Astrocyte (in vitro differentiated cells and primary cell): Measurements from ENCODE around the gene ULBP1. TPM values are rescaled to one million over a fixed set of nuclear protein-coding genes. Genes with fewer than 3 reads are reported as not detected.

Source experiments
- DNase-seq: peaks from one replicate; pipeline ENCODE4 v3.0.0-alpha.2; 2010; ENCODE audit warnings: low read depth
- FAIRE-seq: peaks from 2 replicates; lab custom pipeline; 2011; peaks lifted over from hg19 to GRCh38; lab: Jason Lieb, UNC
- H2AFZ ChIP-seq: 2 replicates; pipeline ENCODE4 v1.6.0; 2012; ENCODE audit warnings: low read depth, low read length, inconsistent platforms
- H3K27ac ChIP-seq: 2 replicates; pipeline ENCODE4 v1.5.1; 2011; ENCODE audit warnings: low read depth, low read length, inconsistent platforms
- H3K27me3 ChIP-seq: 2 replicates; pipeline ENCODE4 v1.6.0; 2011; ENCODE audit warnings: low read length, inconsistent platforms; ENCODE audit not compliant: insufficient read depth
- H3K36me3 ChIP-seq: 2 replicates; pipeline ENCODE4 v1.5.1; 2011; ENCODE audit warnings: low read length, inconsistent platforms; ENCODE audit not compliant: insufficient read depth
- H3K4me1 ChIP-seq: 2 replicates; pipeline ENCODE4 v1.5.1; 2011; ENCODE audit warnings: low read length, inconsistent platforms; ENCODE audit not compliant: insufficient read depth
- H3K4me2 ChIP-seq: 2 replicates; pipeline ENCODE4 v1.6.0; 2012; ENCODE audit warnings: low read length, inconsistent platforms
- H3K4me3 ChIP-seq: 2 replicates; pipeline ENCODE4 v1.5.1; 2011; ENCODE audit warnings: low read depth, mild to moderate bottlenecking, low read length, inconsistent platforms; ENCODE audit not compliant: insufficient read depth
- H3K79me2 ChIP-seq: 2 replicates; pipeline ENCODE4 v1.6.0; 2012; ENCODE audit warnings: mild to moderate bottlenecking, low read length, inconsistent platforms; ENCODE audit not compliant: insufficient read depth
- H3K9ac ChIP-seq: 2 replicates; pipeline ENCODE4 v1.6.0; 2012; ENCODE audit warnings: mild to moderate bottlenecking, low read length, inconsistent platforms
- H3K9me3 ChIP-seq: 2 replicates; pipeline ENCODE4 v1.5.1; 2012; ENCODE audit warnings: low read depth, mild to moderate bottlenecking, low read length, inconsistent platforms; ENCODE audit not compliant: insufficient read depth
- H4K20me1 ChIP-seq: 2 replicates; pipeline ENCODE4 v1.6.0; 2012; ENCODE audit warnings: low read length, inconsistent platforms; ENCODE audit not compliant: insufficient read depth
- H3K27ac Mint-ChIP-seq: one replicate; pipeline ENCODE4 v1.8.0; 2021; ENCODE audit warnings: mild to moderate bottlenecking, mixed read lengths; ENCODE audit not compliant: unreplicated experiment
- H3K27me3 Mint-ChIP-seq: one replicate; pipeline ENCODE4 v1.8.0; 2021; ENCODE audit warnings: low read depth, mixed read lengths; ENCODE audit not compliant: unreplicated experiment
- H3K36me3 Mint-ChIP-seq: one replicate; pipeline ENCODE4 v1.8.0; 2021; ENCODE audit warnings: low read depth, mixed read lengths; ENCODE audit not compliant: unreplicated experiment
- H3K4me1 Mint-ChIP-seq: one replicate; pipeline ENCODE4 v1.8.0; 2021; ENCODE audit warnings: low read depth, mixed read lengths; ENCODE audit not compliant: unreplicated experiment
- H3K4me3 Mint-ChIP-seq: one replicate; pipeline ENCODE4 v1.8.0; 2021; ENCODE audit warnings: mild to moderate bottlenecking, moderate library complexity, mixed read lengths; ENCODE audit not compliant: unreplicated experiment
- H3K9me3 Mint-ChIP-seq: one replicate; pipeline ENCODE4 v1.8.0; 2021; ENCODE audit warnings: mild to moderate bottlenecking, mixed read lengths; ENCODE audit not compliant: unreplicated experiment
- CTCF ChIP-seq: IDR thresholded peaks from 2 replicates; pipeline ENCODE4 v1.5.1; 2011; ENCODE audit warnings: low read depth, mild to moderate bottlenecking, inconsistent platforms, low read length, moderate library complexity; ENCODE audit not compliant: insufficient read depth
- EZH2 ChIP-seq: IDR thresholded peaks from 2 replicates; pipeline ENCODE4 v1.6.1; 2012; ENCODE audit warnings: mild to moderate bottlenecking, low read length, inconsistent platforms; ENCODE audit not compliant: insufficient read depth
- total RNA-seq: library from RNA; stranded (reverse); gene quantifications from 2 replicates; pipeline ENCODE4 v1.2.1, GENCODE V29; 2021

ULBP1 gene
- total RNA-seq, 1 donor from 2014 or later: 7.4 TPM

GRCh38 chr6:149974825-149975224, 11.1 kb downstream of the ULBP1 start:
- no peak for TF ChIP-seq EZH2
- TF ChIP-seq CTCF: no peak
- no peaks in the 10 kb centered on the region for H3K9me3 ChIP-seq
- FAIRE-seq (no peak), DNase-seq (no peak)
- no peak overlapping the region for H3K4me3 ChIP-seq
- no peak overlapping the region for H2AFZ ChIP-seq
- peaks cover 74% of the 10 kb centered on the region for H3K27me3 ChIP-seq
- Mint-ChIP-seq H3K4me3 (no peak overlapping the region), H3K27me3 (peaks cover 87% of the 10 kb centered on the region), H3K27ac (no peak overlapping the region), H3K36me3 (peaks cover 3% of the 10 kb centered on the region), H3K4me1 (no peaks in the 10 kb centered on the region), H3K9me3 (peaks cover 6% of the 10 kb centered on the region)
- no peak overlapping the region for H3K27ac ChIP-seq
- H3K9ac ChIP-seq: no peak overlapping the region
- H3K79me2 ChIP-seq: no peaks in the 10 kb centered on the region
- H3K36me3 ChIP-seq: no peaks in the 10 kb centered on the region
- H3K4me2 ChIP-seq: no peak overlapping the region
- H4K20me1 ChIP-seq: no peaks in the 10 kb centered on the region
- H3K4me1 ChIP-seq: no peaks in the 10 kb centered on the region

- no peaks in the 10 kb centered on the region for H3K9me3 ChIP-seq
- no peaks in the 10 kb centered on the region for H4K20me1 ChIP-seq
- no peak overlapping the region for H3K27ac ChIP-seq
- no peak overlapping the region for H3K27ac Mint-ChIP-seq
- TF ChIP-seq CTCF: no peak
- TF ChIP-seq EZH2: no peak
- H3K27me3 ChIP-seq: peaks cover 71% of the 10 kb centered on the region
- no peaks in the 10 kb centered on the region for H3K36me3 ChIP-seq
- H3K4me3 ChIP-seq: no peak overlapping the region
- no peak overlapping the region for H3K4me2 ChIP-seq
- H3K9ac ChIP-seq: no peak overlapping the region
- no peaks in the 10 kb centered on the region for H3K4me1 ChIP-seq
- no peak overlapping the region for H2AFZ ChIP-seq
- FAIRE-seq (no peak), DNase-seq (no peak)
- no peak overlapping the region for H3K4me3 Mint-ChIP-seq
- no peaks in the 10 kb centered on the region for H3K4me1 Mint-ChIP-seq
- peaks cover 3% of the 10 kb centered on the region for H3K36me3 Mint-ChIP-seq
- H3K9me3 Mint-ChIP-seq: peaks cover 6% of the 10 kb centered on the region
- no peaks in the 10 kb centered on the region for H3K79me2 ChIP-seq
- peaks cover 84% of the 10 kb centered on the region for H3K27me3 Mint-ChIP-seq
Measured at GRCh38 chr6:149975400-149975799, 11.7 kb downstream of the ULBP1 start.

- FAIRE-seq (no peak), DNase-seq (no peak)
- Histone ChIP-seq H3K79me2 (no peaks in the 10 kb centered on the region), H3K4me3 (no peak overlapping the region), H2AFZ (no peak overlapping the region), H4K20me1 (no peaks in the 10 kb centered on the region), H3K4me1 (no peaks in the 10 kb centered on the region), H3K4me2 (no peak overlapping the region), H3K9me3 (no peaks in the 10 kb centered on the region), H3K36me3 (no peaks in the 10 kb centered on the region), H3K27ac (no peak overlapping the region), H3K27me3 (peaks cover 76% of the 10 kb centered on the region), H3K9ac (no peak overlapping the region)
- peaks cover 11% of the 10 kb centered on the region for H3K9me3 Mint-ChIP-seq
- no peak for TF ChIP-seq CTCF
- no peak for TF ChIP-seq EZH2
- H3K36me3 Mint-ChIP-seq: no peaks in the 10 kb centered on the region
- peaks cover 2% of the 10 kb centered on the region for H3K4me1 Mint-ChIP-seq
- H3K27ac Mint-ChIP-seq: no peak overlapping the region
- H3K27me3 Mint-ChIP-seq: peaks cover 86% of the 10 kb centered on the region
- no peak overlapping the region for H3K4me3 Mint-ChIP-seq
Measured at GRCh38 chr6:149977221-149977620, 13.5 kb downstream of the ULBP1 start.
